A549 (cell line): ENCODE results near the gene ADPRHL1. TPM values are rescaled to one million over a fixed set of nuclear protein-coding genes. Genes with fewer than 3 reads are reported as not detected.
A peak's percentile ranks its signal among the peaks of the same experiment; 100 is the strongest.

Experiments
- ATAC-seq, 2 experiments: fragments of 200-7000 bp in 1 of 2; fragments of >200 bp in 1 of 2; cut with Nextera tagmentation in 1 of 2; cut with Tn5 transposase in 1 of 2; 3 replicates each; pipeline versions ENCODE4 v1.8.0 to v1.9.1; 2018 to 2020; ENCODE audit warnings: mild to moderate bottlenecking in 1 of 2, moderate library complexity in 1 of 2
- CTCF ChIA-PET: fragments of 300-600 bp; sonication (Branson Sonifier 250); formaldehyde crosslinking; extraction: SDS; loops from one replicate; lab custom pipeline; 2021; ENCODE audit warnings: antibody characterized with exemption, inconsistent platforms; lab: Yijun Ruan, JAX
- POLR2A ChIA-PET: fragments of 350-600 bp; formaldehyde crosslinking; extraction: SDS; loops from one replicate; lab custom pipeline; 2021; ENCODE audit warnings: antibody characterized with exemption, inconsistent platforms; lab: Yijun Ruan, JAX
- DNase-seq, 2 experiments: peaks; one replicate each; pipeline versions ENCODE4 v3.0.0 to v3.0.0-alpha.2; 2011 to 2016; ENCODE audit warnings: low read depth in 1 of 2, low spot score in 1 of 2
- FAIRE-seq: peaks from 2 replicates; lab custom pipeline; 2011; peaks lifted over from hg19 to GRCh38; lab: Jason Lieb, UNC
- H3K27ac ChIP-seq, 2 experiments: fragments of >200 bp; sonication (Bioruptor Twin); formaldehyde crosslinking; 3 replicates each; pipeline ENCODE4 v1.5.1; 2016 to 2017
- H3K4me1 ChIP-seq: fragments of >200 bp; sonication (Bioruptor Twin); formaldehyde crosslinking; 3 replicates; pipeline ENCODE4 v1.6.1; 2016
- H3K4me2 ChIP-seq: fragments of >200 bp; sonication (Bioruptor Twin); formaldehyde crosslinking; 3 replicates; pipeline ENCODE4 v1.6.1; 2016
- H3K4me3 ChIP-seq: fragments of >200 bp; sonication (Bioruptor Twin); formaldehyde crosslinking; 3 replicates; pipeline ENCODE4 v1.5.1; 2016
- H3K9me3 ChIP-seq: fragments of >200 bp; sonication (Bioruptor Twin); formaldehyde crosslinking; 3 replicates; pipeline ENCODE4 v1.6.1; 2016
- ATOH8 ChIP-seq: fragments of 250-450 bp; sonication (Bioruptor Pico); IDR thresholded peaks from 2 replicates; pipeline ENCODE4 v1.5.0; 2020; ENCODE audit warnings: low read depth, mild to moderate bottlenecking, moderate library complexity
- EHF ChIP-seq: fragments of 250-450 bp; sonication (Bioruptor Pico); IDR thresholded peaks from 2 replicates; pipeline ENCODE4 v1.5.0; 2020; ENCODE audit warnings: mild to moderate bottlenecking
- ESRRA ChIP-seq: fragments of 150-350 bp; IDR thresholded peaks from 2 replicates; pipeline ENCODE4 v1.6.1; 2014; ENCODE audit warnings: mild to moderate bottlenecking, low read length, borderline replicate concordance
- FOSL2 ChIP-seq, 2 experiments: fragments of 450-650 bp in 1 of 2; fragments of >200 bp in 1 of 2; sonication (Bioruptor Twin) in 1 of 2; formaldehyde crosslinking; IDR thresholded peaks; 2 replicates each; pipeline versions ENCODE4 v1.5.0 to v1.6.1; 2016 to 2020; ENCODE audit warnings: mild to moderate bottlenecking in 1 of 2, moderate library complexity in 1 of 2
- HDAC2 ChIP-seq: fragments of 200-600 bp; sonication (generic); IDR thresholded peaks from 2 replicates; pipeline ENCODE4 v1.6.1; 2016
- HES2 ChIP-seq: fragments of >200 bp; sonication (Bioruptor Twin); formaldehyde crosslinking; IDR thresholded peaks from 2 replicates; pipeline ENCODE4 v1.6.1; 2016
- HOXA7 ChIP-seq: fragments of 250-450 bp; sonication (Bioruptor Pico); IDR thresholded peaks from 2 replicates; pipeline ENCODE4 v1.5.0; 2020; ENCODE audit warnings: mild to moderate bottlenecking, moderate library complexity
- HOXB13 ChIP-seq: fragments of 250-450 bp; sonication (Bioruptor Pico); IDR thresholded peaks from 2 replicates; pipeline ENCODE4 v1.5.0; 2020; ENCODE audit warnings: low read depth, mild to moderate bottlenecking, moderate library complexity
- HOXB5 ChIP-seq: fragments of 250-450 bp; sonication (Bioruptor Pico); IDR thresholded peaks from 2 replicates; pipeline ENCODE4 v1.5.0; 2020; ENCODE audit warnings: mild to moderate bottlenecking, moderate library complexity
- JUNB ChIP-seq: fragments of >200 bp; sonication (Bioruptor Twin); formaldehyde crosslinking; IDR thresholded peaks from 2 replicates; pipeline ENCODE4 v1.6.1; 2016
- KDM5A ChIP-seq: fragments of 200-600 bp; sonication (generic); IDR thresholded peaks from 2 replicates; pipeline ENCODE4 v1.6.1; 2016; ENCODE audit warnings: antibody characterized with exemption, mild to moderate bottlenecking
- NFE2L2 ChIP-seq: fragments of 150-350 bp; conservative IDR thresholded peaks from 2 replicates; pipeline ENCODE4 v1.6.1; 2014; ENCODE audit warnings: low read length
- NPAS2 ChIP-seq: fragments of 250-450 bp; sonication (Bioruptor Pico); IDR thresholded peaks from 2 replicates; pipeline ENCODE4 v1.8.0; 2022; ENCODE audit warnings: mild to moderate bottlenecking, moderate library complexity, borderline replicate concordance
- ZNF302 ChIP-seq: fragments of 250-450 bp; sonication (Bioruptor Pico); IDR thresholded peaks from 2 replicates; pipeline ENCODE4 v1.9.0; 2021; ENCODE audit warnings: inconsistent platforms, mild to moderate bottlenecking, moderate library complexity
- WGBS: methylation state at CpG from one replicate; pipeline ENCODE4 v1.1.6; 2017; ENCODE audit errors: missing lambda C conversion rate; 5-methylcytosine and 5-hydroxymethylcytosine counted together
- polyA plus RNA-seq, 4 experiments: library from polyadenylated mRNA; depleted of rRNA in 3 of 4; stranded (reverse); fragments of >200 nt; fragmentation: RNase III in 1 of 4; extraction: RNeasy Plus Mini Kit Qiagen cat#74134 plus additional on column Dnase treatment in 1 of 4; gene quantifications; 2 replicates in 3 of 4; 3 replicates in 1 of 4; pipeline ENCODE4 v1.2.3, GENCODE V29; 2011 to 2017
- TF ChIP-seq, protein P1 (sequence below): fragments of >200 bp; sonication (Bioruptor Twin); formaldehyde crosslinking; IDR thresholded peaks from 3 replicates; pipeline ENCODE4 v1.6.1; 2016
- TF ChIP-seq, protein P2 (sequence below): fragments of 450-650 bp; IDR thresholded peaks from 2 replicates; pipeline ENCODE4 v1.6.1; 2014; ENCODE audit warnings: antibody characterized with exemption
- TF ChIP-seq, protein P3 (sequence below): fragments of 250-450 bp; sonication (Bioruptor Pico); IDR thresholded peaks from 2 replicates; pipeline ENCODE4 v1.5.0; 2021; ENCODE audit warnings: mild to moderate bottlenecking, moderate library complexity, borderline replicate concordance

ADPRHL1 gene
- polyA plus RNA-seq, 2 of the 4 experiments (the other 2 are of a cell fraction) = 11.0 to 11.4 TPM

DNA sequence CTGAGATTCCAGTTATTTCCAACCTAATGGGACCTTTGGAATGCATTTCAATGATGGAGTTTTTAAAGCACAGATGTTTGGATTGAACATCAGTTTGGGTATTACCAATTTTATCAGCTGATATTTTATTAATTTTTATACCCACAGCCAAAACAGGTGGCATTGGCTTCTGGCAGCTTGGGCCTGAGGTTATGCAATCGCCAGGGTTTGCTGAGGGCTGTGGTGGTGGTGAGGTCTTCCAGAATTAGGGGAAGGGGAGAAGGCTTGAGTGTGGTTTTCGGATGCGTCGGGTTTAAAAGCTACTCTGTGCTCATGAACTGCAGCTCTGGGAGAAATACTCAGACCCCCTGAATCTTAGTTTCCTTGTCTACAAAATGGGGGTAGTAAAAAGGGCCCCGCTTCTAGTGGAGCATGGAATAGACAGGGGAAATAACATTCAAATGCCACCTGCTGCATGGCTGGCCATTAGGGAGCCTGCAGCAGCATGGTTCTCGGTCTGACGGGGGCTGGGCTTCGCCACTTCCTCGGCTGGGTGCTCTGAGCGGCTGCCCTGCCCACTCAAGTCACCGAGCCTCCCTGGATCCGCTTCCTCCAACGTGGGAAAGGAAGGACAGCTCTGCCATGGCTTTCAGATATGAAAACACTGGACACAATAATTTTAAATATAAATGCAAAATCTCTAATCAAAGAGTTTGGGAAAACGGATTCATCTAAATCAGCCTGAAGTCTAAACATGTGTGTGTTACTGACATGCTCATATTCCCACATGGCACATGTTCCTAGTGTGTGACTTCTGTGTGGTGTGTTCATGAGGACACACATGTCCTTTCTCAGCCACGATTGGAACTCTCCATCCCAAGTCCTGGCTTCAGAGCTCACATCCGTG lies 35.2 kb downstream of the ADPRHL1 start:
- Histone ChIP-seq H3K4me2 (no peak overlapping the region), H3K27ac (no peak overlapping the region), H3K9me3 (no peaks in the 10 kb centered on the region), H3K4me1 (no peaks in the 10 kb centered on the region), H3K4me3 (no peak overlapping the region)
- CTCF ChIA-PET = interaction anchor here (1.0 kb wide), 1 partner anchor 24 kb away, joined by 3 read pairs; no protein-coding TSS in a partner anchor
- ATAC-seq = no peak
- no peak for DNase-seq
- TF ChIP-seq KDM5A (no peak), FOSL2 (IDR thresholded peaks at IDR 0.05) (no peak), FOSL2 (CRISPR knock-in tag; IDR thresholded peaks at IDR 0.05) (no peak), NFE2L2 (no peak), NPAS2 (CRISPR knock-in tag) (no peak), HOXB13 (no peak)
- WGBS = 62% methylated on average over 11 of the region's 16 CpGs
- FAIRE-seq = no peak
- POLR2A ChIA-PET = no interaction called here

DNA sequence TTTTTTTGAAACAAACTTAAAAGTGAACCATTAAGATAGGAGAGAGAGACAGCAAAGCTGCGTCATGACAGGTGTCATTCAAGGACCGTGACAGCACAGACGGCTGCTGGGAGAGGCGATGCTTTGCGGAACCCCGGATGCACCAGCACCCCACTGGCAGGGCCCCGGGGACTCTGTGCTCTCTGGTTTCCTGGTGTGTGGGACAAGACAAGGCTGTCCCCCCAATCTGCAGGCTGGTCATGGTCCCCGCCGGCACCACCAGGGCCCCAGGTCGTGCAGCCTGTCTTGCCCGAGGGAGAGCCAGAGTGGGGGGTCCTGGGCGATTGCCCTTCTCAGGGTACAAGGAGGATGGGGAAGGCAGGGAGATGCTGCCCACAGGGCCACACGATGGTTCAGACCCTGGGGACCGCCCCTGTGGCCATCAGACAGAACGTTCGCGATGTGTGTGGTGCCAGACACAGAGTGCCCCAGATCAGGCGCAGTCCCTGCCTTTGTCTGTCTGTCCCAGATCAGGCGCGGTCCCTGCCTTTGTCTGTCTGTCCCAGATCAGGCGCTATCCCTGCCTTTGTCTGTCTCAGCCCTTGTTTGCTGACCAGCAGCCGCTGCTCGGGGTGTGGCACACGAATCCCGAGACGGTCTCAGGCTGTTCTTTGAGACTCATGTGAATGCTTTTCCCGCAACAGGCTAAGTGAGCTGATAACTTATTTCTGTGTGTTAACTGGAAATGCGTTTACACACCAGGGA lies 36.1 kb downstream of the ADPRHL1 start:
- no peak overlapping the region for H3K27ac ChIP-seq
- TF ChIP-seq ESRRA (no peak), ZNF302 (CRISPR knock-in tag) (no peak), EHF (CRISPR knock-in tag) (no peak), HOXA7 (CRISPR knock-in tag) (no peak), JUNB (no peak), HDAC2 (no peak), HES2 (no peak), HOXB5 (CRISPR knock-in tag) (no peak), ATOH8 (CRISPR knock-in tag) (no peak)
- TF ChIP-seq, protein P1, sequence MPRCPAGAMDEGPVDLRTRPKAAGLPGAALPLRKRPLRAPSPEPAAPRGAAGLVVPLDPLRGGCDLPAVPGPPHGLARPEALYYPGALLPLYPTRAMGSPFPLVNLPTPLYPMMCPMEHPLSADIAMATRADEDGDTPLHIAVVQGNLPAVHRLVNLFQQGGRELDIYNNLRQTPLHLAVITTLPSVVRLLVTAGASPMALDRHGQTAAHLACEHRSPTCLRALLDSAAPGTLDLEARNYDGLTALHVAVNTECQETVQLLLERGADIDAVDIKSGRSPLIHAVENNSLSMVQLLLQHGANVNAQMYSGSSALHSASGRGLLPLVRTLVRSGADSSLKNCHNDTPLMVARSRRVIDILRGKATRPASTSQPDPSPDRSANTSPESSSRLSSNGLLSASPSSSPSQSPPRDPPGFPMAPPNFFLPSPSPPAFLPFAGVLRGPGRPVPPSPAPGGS = no peak
- TF ChIP-seq, protein P2, sequence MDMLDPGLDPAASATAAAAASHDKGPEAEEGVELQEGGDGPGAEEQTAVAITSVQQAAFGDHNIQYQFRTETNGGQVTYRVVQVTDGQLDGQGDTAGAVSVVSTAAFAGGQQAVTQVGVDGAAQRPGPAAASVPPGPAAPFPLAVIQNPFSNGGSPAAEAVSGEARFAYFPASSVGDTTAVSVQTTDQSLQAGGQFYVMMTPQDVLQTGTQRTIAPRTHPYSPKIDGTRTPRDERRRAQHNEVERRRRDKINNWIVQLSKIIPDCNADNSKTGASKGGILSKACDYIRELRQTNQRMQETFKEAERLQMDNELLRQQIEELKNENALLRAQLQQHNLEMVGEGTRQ = no peak
- TF ChIP-seq, protein P3, sequence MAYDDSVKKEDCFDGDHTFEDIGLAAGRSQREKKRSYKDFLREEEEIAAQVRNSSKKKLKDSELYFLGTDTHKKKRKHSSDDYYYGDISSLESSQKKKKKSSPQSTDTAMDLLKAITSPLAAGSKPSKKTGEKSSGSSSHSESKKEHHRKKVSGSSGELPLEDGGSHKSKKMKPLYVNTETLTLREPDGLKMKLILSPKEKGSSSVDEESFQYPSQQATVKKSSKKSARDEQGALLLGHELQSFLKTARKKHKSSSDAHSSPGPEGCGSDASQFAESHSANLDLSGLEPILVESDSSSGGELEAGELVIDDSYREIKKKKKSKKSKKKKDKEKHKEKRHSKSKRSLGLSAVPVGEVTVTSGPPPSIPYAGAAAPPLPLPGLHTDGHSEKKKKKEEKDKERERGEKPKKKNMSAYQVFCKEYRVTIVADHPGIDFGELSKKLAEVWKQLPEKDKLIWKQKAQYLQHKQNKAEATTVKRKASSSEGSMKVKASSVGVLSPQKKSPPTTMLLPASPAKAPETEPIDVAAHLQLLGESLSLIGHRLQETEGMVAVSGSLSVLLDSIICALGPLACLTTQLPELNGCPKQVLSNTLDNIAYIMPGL (CRISPR knock-in tag) = no peak
- ATAC-seq = peak in 1 of 2 experiments; percentile 18; a peak in 2 of 6 replicates
- POLR2A ChIA-PET = no interaction called here
- no peaks in the 10 kb centered on the region for H3K4me1 ChIP-seq
- no peak for FAIRE-seq
- no peaks in the 10 kb centered on the region for H3K9me3 ChIP-seq
- no peak for DNase-seq
- no peak overlapping the region for H3K4me3 ChIP-seq
- whole genome bisulfite sequencing = 58% methylated on average over 17 of the region's 28 CpGs
- CTCF ChIA-PET = no interaction called here
- H3K4me2 ChIP-seq = no peak overlapping the region
